ENCODE measurements around the gene MAP2K7. TPM values are rescaled to one million over a fixed set of nuclear protein-coding genes. Genes with fewer than 3 reads are reported as not detected.

Gene MAP2K7
- total RNA-seq, 1 donor, result 23.2 TPM

GRCh38 chr19:7872306-7873204, 31.1 kb upstream of the MAP2K7 start:
- Histone ChIP-seq H3K4me3 (ENCODE audit: low read length) (no peak overlapping the region), H3K27me3 (ENCODE audit: insufficient read depth, low read length) (peaks cover 28% of the 10 kb centered on the region), H3K9me3 (ENCODE audit: low read depth, low read length) (no peaks in the 10 kb centered on the region), H3K4me1 (ENCODE audit: insufficient read depth, low read length) (peaks cover 42% of the 10 kb centered on the region)

DNA sequence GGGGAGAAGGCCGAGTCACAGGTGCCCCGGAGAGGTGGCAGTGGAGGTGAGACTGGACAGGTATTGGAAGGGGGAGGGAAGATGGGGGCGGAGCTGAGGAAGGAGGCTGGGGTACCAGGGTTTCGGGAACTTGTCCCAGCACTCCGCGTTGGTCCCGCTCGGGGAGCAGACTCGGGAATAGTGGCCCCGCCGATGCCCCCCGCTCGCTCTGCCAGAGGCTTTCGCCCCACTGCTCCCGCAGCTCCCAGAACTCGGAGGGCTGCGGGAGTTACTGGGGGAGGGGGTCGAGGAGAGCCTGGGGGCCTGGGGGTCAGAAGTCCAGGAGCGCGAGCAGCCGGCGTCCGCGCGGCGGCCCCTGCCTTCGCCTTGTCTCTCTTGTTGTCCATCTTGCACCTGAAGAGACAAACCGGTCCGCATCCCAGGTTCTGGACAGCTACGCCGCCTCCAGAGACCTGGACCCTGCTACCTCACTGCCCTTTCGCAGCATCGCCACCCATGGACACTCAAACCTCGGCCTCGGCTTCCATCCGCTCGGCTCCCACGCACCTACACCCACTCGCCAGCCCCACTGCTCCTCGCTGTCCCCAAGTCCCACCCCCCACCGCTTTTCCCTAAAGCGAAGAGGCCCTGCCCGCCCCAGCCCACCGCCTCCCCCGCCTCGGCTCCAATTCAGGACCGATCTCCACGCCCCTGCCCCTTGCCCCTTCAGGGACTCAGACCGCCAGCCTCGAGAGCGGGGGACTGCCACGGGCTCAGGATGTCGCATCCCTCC, 30.2 kb upstream of the MAP2K7 start:
- no peak overlapping the region for H3K4me3 ChIP-seq (ENCODE audit: low read length)
- no peaks in the 10 kb centered on the region for H3K9me3 ChIP-seq (ENCODE audit: low read depth, low read length)
- H3K27me3 ChIP-seq (ENCODE audit: insufficient read depth, low read length), result peaks cover 24% of the 10 kb centered on the region
- peaks cover 38% of the 10 kb centered on the region for H3K4me1 ChIP-seq (ENCODE audit: insufficient read depth, low read length)

GRCh38 chr19:7874076-7874896, 29.4 kb upstream of the MAP2K7 start, which contains the start of gene PRR36:
TSS of gene PRR36 (minus strand) at chr19:7874390. CDS start at chr19:7873689, 701 bp downstream.
- Histone ChIP-seq H3K27me3 (ENCODE audit: insufficient read depth, low read length) (peaks cover 22% of the 10 kb centered on the region), H3K9me3 (ENCODE audit: low read depth, low read length) (no peaks in the 10 kb centered on the region), H3K4me3 (ENCODE audit: low read length) (no peak within 1 kb of the TSS), H3K4me1 (ENCODE audit: insufficient read depth, low read length) (peaks cover 31% of the 10 kb centered on the region)

GRCh38 chr19:7874897-7875273, 28.8 kb upstream of the MAP2K7 start:
- Histone ChIP-seq H3K4me1 (ENCODE audit: insufficient read depth, low read length) (peaks cover 25% of the 10 kb centered on the region), H3K4me3 (ENCODE audit: low read length) (no peak overlapping the region), H3K27me3 (ENCODE audit: insufficient read depth, low read length) (peaks cover 22% of the 10 kb centered on the region), H3K9me3 (ENCODE audit: low read depth, low read length) (no peaks in the 10 kb centered on the region)

GRCh38 chr19:7877249-7877836, 26.3 kb upstream of the MAP2K7 start:
- Histone ChIP-seq H3K4me3 (ENCODE audit: low read length) (no peak overlapping the region), H3K27me3 (ENCODE audit: insufficient read depth, low read length) (peaks cover 22% of the 10 kb centered on the region), H3K9me3 (ENCODE audit: low read depth, low read length) (no peaks in the 10 kb centered on the region), H3K4me1 (ENCODE audit: insufficient read depth, low read length) (peaks cover 10% of the 10 kb centered on the region)

- Histone ChIP-seq H3K4me3 (ENCODE audit: low read length) (no peak overlapping the region), H3K4me1 (ENCODE audit: insufficient read depth, low read length) (peaks cover 5% of the 10 kb centered on the region), H3K9me3 (ENCODE audit: low read depth, low read length) (no peaks in the 10 kb centered on the region)
Measured at GRCh38 chr19:7879111-7879807, 24.4 kb upstream of the MAP2K7 start.

GRCh38 chr19:7879836-7880235, 23.8 kb upstream of the MAP2K7 start:
- Histone ChIP-seq H3K4me1 (ENCODE audit: insufficient read depth, low read length) (peaks cover under 1% of the 10 kb centered on the region), H3K4me3 (ENCODE audit: low read length) (no peak overlapping the region), H3K27me3 (ENCODE audit: insufficient read depth, low read length) (peaks cover 6% of the 10 kb centered on the region), H3K9me3 (ENCODE audit: low read depth, low read length) (no peaks in the 10 kb centered on the region)

More at GRCh38 chr19:7879111-7879807, 24.4 kb upstream of the MAP2K7 start:
- peaks cover 11% of the 10 kb centered on the region for H3K27me3 ChIP-seq (ENCODE audit: insufficient read depth, low read length)

DNA sequence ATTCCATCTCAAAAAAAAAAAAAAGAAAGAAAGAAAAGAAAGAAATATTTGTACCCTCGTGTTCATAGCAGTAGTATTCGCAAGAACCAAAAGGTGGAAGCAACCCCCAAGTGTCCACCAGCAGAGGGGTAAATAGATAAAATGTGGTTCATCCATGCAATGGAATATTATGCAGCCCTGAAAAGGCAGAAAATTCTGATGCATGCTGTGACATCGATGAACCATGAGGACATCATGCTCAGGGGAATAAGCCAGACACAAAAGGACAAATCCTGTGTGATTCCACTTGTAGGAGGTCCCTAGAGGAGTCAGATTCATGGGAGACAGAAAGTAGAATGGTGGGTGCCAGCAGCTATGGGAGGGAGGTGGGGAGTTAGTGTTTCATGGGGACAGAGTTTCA, 21.8 kb upstream of the MAP2K7 start:
- Histone ChIP-seq H3K4me3 (ENCODE audit: low read length) (no peak overlapping the region), H3K27me3 (ENCODE audit: insufficient read depth, low read length) (no peaks in the 10 kb centered on the region), H3K4me1 (ENCODE audit: insufficient read depth, low read length) (no peaks in the 10 kb centered on the region), H3K9me3 (ENCODE audit: low read depth, low read length) (no peaks in the 10 kb centered on the region)

DNA sequence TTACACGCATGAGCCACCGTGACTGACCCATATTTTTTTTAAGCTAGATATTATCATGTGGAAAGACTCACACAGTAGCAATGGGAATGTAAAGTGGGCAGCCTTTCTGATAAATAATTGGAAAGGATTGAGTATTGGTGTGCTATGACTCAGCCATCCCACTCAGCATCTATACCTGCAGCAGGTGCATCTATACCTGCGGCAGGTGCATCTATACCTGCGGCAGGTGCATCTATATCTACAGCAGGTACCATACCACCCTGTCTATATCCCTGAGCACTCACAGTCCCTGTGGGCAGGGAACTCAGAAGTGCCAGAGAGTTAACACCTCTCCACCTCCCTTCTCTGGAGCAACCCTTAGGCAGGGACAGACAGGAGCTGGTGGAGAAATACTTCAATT, 20.6 kb upstream of the MAP2K7 start:
- Histone ChIP-seq H3K4me1 (ENCODE audit: insufficient read depth, low read length) (no peaks in the 10 kb centered on the region), H3K9me3 (ENCODE audit: low read depth, low read length) (no peaks in the 10 kb centered on the region), H3K27me3 (ENCODE audit: insufficient read depth, low read length) (peaks cover 6% of the 10 kb centered on the region), H3K4me3 (ENCODE audit: low read length) (no peak overlapping the region)

- H3K27me3 ChIP-seq (ENCODE audit: insufficient read depth, low read length), result peaks cover 6% of the 10 kb centered on the region
- no peaks in the 10 kb centered on the region for H3K9me3 ChIP-seq (ENCODE audit: low read depth, low read length)
- H3K4me1 ChIP-seq (ENCODE audit: insufficient read depth, low read length), result peaks cover 3% of the 10 kb centered on the region
- H3K4me3 ChIP-seq (ENCODE audit: low read length), result no peak overlapping the region
Measured at GRCh38 chr19:7883796-7884570, 19.7 kb upstream of the MAP2K7 start.

GRCh38 chr19:7885818-7886217, 17.9 kb upstream of the MAP2K7 start:
- H3K9me3 ChIP-seq (ENCODE audit: low read depth, low read length), result no peaks in the 10 kb centered on the region
- H3K4me1 ChIP-seq (ENCODE audit: insufficient read depth, low read length), result peaks cover 3% of the 10 kb centered on the region
- peaks cover 6% of the 10 kb centered on the region for H3K27me3 ChIP-seq (ENCODE audit: insufficient read depth, low read length)
- no peak overlapping the region for H3K4me3 ChIP-seq (ENCODE audit: low read length)

DNA sequence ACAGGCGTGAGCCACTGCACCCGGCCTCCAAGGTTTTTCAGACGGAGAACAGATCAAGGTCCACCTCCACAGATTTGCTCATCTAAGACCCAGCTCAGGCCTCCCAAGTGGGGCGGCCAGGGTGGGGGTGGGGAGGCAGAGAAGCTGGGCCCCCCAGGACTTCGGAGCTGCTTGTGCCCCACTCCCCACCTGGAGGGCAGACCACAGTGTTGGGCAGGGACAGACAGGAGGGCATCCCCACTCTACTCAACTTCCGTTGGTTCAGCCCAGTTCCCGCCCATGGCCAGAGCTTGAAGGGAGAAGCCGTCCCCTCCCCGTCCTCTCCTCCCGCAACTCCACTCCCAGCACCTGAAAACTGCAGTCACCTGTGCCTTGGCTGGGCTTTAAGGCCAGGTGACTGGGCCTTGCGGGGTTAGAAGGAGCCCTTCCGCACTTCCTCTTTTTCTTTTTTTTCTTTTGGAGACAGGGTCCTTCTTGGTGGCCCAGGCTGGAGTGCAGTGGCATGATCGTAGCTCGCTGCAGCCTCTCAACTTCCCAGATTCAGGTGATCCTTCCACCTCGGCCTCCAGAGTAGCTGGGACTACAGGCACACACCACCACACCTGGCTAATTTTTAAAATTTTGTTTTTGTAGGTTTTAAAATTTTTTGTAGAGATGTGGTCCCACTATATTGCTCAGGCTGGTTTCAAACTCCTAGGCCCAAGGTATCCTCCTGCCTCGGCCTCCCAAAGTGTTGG, 16.1 kb upstream of the MAP2K7 start:
- H3K27me3 ChIP-seq (ENCODE audit: insufficient read depth, low read length), result peaks cover 6% of the 10 kb centered on the region
- H3K4me3 ChIP-seq (ENCODE audit: low read length), result no peak overlapping the region
- peaks cover 3% of the 10 kb centered on the region for H3K4me1 ChIP-seq (ENCODE audit: insufficient read depth, low read length)
- no peaks in the 10 kb centered on the region for H3K9me3 ChIP-seq (ENCODE audit: low read depth, low read length)

Data from mononuclear cell (primary cell).